Measurements from ENCODE around the gene KLLN. TPM values are rescaled to one million over a fixed set of nuclear protein-coding genes. Genes with fewer than 3 reads are reported as not detected.

Gene KLLN
- total RNA-seq, 3 donors from 2014 or later (not counting 1 experiment from before 2014, with no cell fraction given), result 0.68 to 0.73 (median 0.70) TPM

GRCh38 chr10:87846023-87846422 is 17.3 kb downstream of the KLLN start:
- Mint-ChIP-seq H3K27ac (no peak overlapping the region), H3K4me3 (no peak overlapping the region)

DNA sequence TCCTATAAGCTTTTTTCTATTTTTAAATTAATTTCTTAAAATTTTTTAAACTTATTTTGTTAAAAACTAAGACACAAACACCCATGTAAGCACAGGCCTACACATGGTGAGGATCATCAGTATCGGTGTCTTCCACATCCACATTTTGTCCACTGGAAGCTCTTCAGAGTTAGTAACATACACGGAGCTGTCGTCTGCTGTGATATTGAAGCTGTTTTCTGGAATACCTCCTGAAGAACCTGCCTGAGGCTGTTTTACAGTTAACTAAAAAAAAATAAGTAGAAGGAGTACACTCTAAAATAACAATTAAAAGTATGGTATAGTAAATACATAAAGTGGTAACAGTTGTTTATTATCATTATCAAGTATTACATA is 17.7 kb downstream of the KLLN start:
- Mint-ChIP-seq H3K27ac (no peak overlapping the region), H3K9me3 (no peaks in the 10 kb centered on the region), H3K4me3 (no peak overlapping the region), H3K27me3 (ENCODE audit: low read depth in 2 of 2) (no peaks in the 10 kb centered on the region), H3K4me1 (no peaks in the 10 kb centered on the region), H3K36me3 (no peaks in the 10 kb centered on the region)
- intact Hi-C loops (cut with micrococcal nuclease), result no loop called here
- Histone ChIP-seq H3K4me3 (ENCODE audit: low read length) (no peak overlapping the region), H3K27ac (ENCODE audit: low read length) (no peak overlapping the region), H3K4me1 (ENCODE audit: control insufficient read depth, insufficient read depth, low read length) (no peaks in the 10 kb centered on the region), H3K36me3 (ENCODE audit: control insufficient read depth, insufficient read depth, low read length) (no peaks in the 10 kb centered on the region), H3K27me3 (ENCODE audit: control insufficient read depth, insufficient read depth, low read length) (no peaks in the 10 kb centered on the region), H3K9me3 (ENCODE audit: control insufficient read depth, insufficient read depth, low read length) (no peaks in the 10 kb centered on the region)
- ATAC-seq (no peak), DNase-seq (no peak)
- no peak for TF ChIP-seq CTCF (IDR thresholded peaks at IDR 0.05)
- WGBS (ENCODE audit: insufficient coverage), result 100% methylated on average over 3 of the region's 3 CpGs

More at GRCh38 chr10:87846023-87846422, 17.3 kb downstream of the KLLN start:
- H3K27me3 ChIP-seq (ENCODE audit: control insufficient read depth, insufficient read depth, low read length), result no peaks in the 10 kb centered on the region
- H3K36me3 ChIP-seq (ENCODE audit: control insufficient read depth, insufficient read depth, low read length), result no peaks in the 10 kb centered on the region
- Mint-ChIP-seq H3K4me1 (peaks cover 0 to 4% of the 10 kb centered on the region in 2 donors), H3K36me3 (no peaks in the 10 kb centered on the region), H3K27me3 (ENCODE audit: low read depth in 2 of 2) (no peaks in the 10 kb centered on the region), H3K9me3 (no peaks in the 10 kb centered on the region)
- H3K9me3 ChIP-seq (ENCODE audit: control insufficient read depth, insufficient read depth, low read length), result no peaks in the 10 kb centered on the region
- ATAC-seq (no peak), DNase-seq (no peak)
- 94% methylated on average over 7 of the region's 7 CpGs for WGBS (ENCODE audit: insufficient coverage)
- intact Hi-C loops (cut with micrococcal nuclease), result no loop called here
- no peak for TF ChIP-seq CTCF (IDR thresholded peaks at IDR 0.05)
- H3K4me3 ChIP-seq (ENCODE audit: low read length), result no peak overlapping the region
- H3K4me1 ChIP-seq (ENCODE audit: control insufficient read depth, insufficient read depth, low read length), result no peaks in the 10 kb centered on the region
- H3K27ac ChIP-seq (ENCODE audit: low read length), result no peak overlapping the region

DNA sequence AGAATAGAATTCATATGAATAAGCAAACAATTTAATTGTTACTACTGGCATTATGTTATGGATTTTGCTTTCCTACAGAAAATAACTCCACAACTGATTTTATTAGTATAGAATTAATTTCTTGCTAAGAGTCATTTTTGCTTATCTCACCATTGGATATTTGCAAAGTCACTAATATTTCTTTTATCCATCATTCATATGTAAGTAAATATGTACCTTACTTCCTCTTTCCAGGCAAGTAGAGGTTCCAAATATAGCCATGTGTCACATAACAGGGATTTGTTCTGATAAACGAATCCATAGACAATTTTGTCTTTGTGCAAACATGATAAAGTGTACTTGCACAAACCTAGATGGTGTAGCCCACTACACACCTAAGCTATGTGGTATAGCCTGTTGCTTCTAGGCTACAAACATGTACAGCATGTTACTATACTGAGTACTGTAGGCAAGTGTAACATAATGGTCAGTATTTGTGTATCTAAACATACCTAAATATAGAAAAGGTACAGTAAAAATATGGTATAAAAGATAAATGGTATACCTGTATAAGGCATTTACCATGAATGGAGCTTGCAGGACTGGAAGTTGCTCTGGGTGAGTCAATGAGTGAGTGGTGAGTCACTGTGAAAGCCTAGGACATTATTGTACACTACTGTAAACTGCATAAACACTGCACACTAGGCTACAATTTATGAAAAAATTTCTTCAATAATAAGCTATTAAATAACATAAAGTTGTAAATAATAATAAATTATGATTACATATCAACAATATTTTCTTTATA is 18.3 kb downstream of the KLLN start:
- WGBS (ENCODE audit: insufficient coverage), result 29% methylated on average over 1 of the region's 1 CpG
- no peaks in the 10 kb centered on the region for H3K4me1 ChIP-seq (ENCODE audit: control insufficient read depth, insufficient read depth, low read length)
- no peaks in the 10 kb centered on the region for H3K4me1 Mint-ChIP-seq
- ATAC-seq, result no peak
- no peaks in the 10 kb centered on the region for H3K27me3 Mint-ChIP-seq (ENCODE audit: low read depth in 2 of 2)
- DNase-seq, result no peak
- TF ChIP-seq CTCF (IDR thresholded peaks at IDR 0.05), result no peak
- intact Hi-C loops (cut with micrococcal nuclease), result no loop called here
- H3K27me3 ChIP-seq (ENCODE audit: control insufficient read depth, insufficient read depth, low read length), result no peaks in the 10 kb centered on the region
- no peaks in the 10 kb centered on the region for H3K36me3 ChIP-seq (ENCODE audit: control insufficient read depth, insufficient read depth, low read length)
- H3K4me3 Mint-ChIP-seq, result no peak overlapping the region
- no peak overlapping the region for H3K4me3 ChIP-seq (ENCODE audit: low read length)
- H3K9me3 Mint-ChIP-seq, result no peaks in the 10 kb centered on the region
- H3K27ac Mint-ChIP-seq, result no peak overlapping the region
- no peaks in the 10 kb centered on the region for H3K9me3 ChIP-seq (ENCODE audit: control insufficient read depth, insufficient read depth, low read length)
- no peaks in the 10 kb centered on the region for H3K36me3 Mint-ChIP-seq
- no peak overlapping the region for H3K27ac ChIP-seq (ENCODE audit: low read length)

- Mint-ChIP-seq H3K27me3 (ENCODE audit: low read depth in 2 of 2) (no peaks in the 10 kb centered on the region), H3K27ac (no peak overlapping the region), H3K9me3 (no peaks in the 10 kb centered on the region), H3K4me3 (no peak overlapping the region), H3K4me1 (no peaks in the 10 kb centered on the region), H3K36me3 (no peaks in the 10 kb centered on the region)
- Histone ChIP-seq H3K27ac (ENCODE audit: low read length) (no peak overlapping the region), H3K27me3 (ENCODE audit: control insufficient read depth, insufficient read depth, low read length) (no peaks in the 10 kb centered on the region), H3K36me3 (ENCODE audit: control insufficient read depth, insufficient read depth, low read length) (no peaks in the 10 kb centered on the region), H3K9me3 (ENCODE audit: control insufficient read depth, insufficient read depth, low read length) (no peaks in the 10 kb centered on the region), H3K4me3 (ENCODE audit: low read length) (no peak overlapping the region), H3K4me1 (ENCODE audit: control insufficient read depth, insufficient read depth, low read length) (no peaks in the 10 kb centered on the region)
- ATAC-seq (no peak), DNase-seq (no peak)
- no peak for TF ChIP-seq CTCF (IDR thresholded peaks at IDR 0.05)
- WGBS (ENCODE audit: insufficient coverage), result 95% methylated on average over 4 of the region's 4 CpGs
- intact Hi-C loops (cut with micrococcal nuclease), result no loop called here
These were observed 19.6 kb downstream of the KLLN start for GRCh38 chr10:87843714-87844113.

Data from natural killer cell (primary cell).